WERI-Rb-1 (cell line): Measurements from ENCODE around the gene FERMT2.
A peak's percentile ranks its signal among the peaks of the same experiment; 100 is the strongest.

Source experiments
- DNase-seq: peaks from one replicate; pipeline ENCODE4 v3.0.0-alpha.2; 2020
- H3K27ac ChIP-seq: fragments of 250-450 bp; sonication (Bioruptor Pico); 2 replicates; pipeline ENCODE4 v1.5.1; 2020; ENCODE audit warnings: mild to moderate bottlenecking, moderate library complexity
- H3K27me3 ChIP-seq: fragments of 250-450 bp; sonication (Bioruptor Pico); 2 replicates; pipeline ENCODE4 v1.5.1; 2021; ENCODE audit warnings: mild to moderate bottlenecking, low read depth, moderate library complexity; ENCODE audit not compliant: insufficient read depth, severe bottlenecking
- H3K36me3 ChIP-seq: fragments of 250-450 bp; sonication (Bioruptor Pico); 2 replicates; pipeline ENCODE4 v1.5.1; 2020; ENCODE audit warnings: mild to moderate bottlenecking, moderate library complexity
- H3K4me3 ChIP-seq: 2 replicates; pipeline ENCODE4 v1.5.1; 2011; ENCODE audit warnings: low read depth, mild to moderate bottlenecking, control low read depth, low read length
- H3K9me3 ChIP-seq: fragments of 250-450 bp; sonication (Bioruptor Pico); 2 replicates; pipeline ENCODE4 v1.5.1; 2021; ENCODE audit warnings: mild to moderate bottlenecking, moderate library complexity; ENCODE audit not compliant: severe bottlenecking
- CTCF ChIP-seq: IDR thresholded peaks from 2 replicates; pipeline ENCODE4 v1.5.1; 2011; ENCODE audit warnings: low read depth, mild to moderate bottlenecking, control low read depth, inconsistent platforms, low read length

Gene FERMT2, protein sequence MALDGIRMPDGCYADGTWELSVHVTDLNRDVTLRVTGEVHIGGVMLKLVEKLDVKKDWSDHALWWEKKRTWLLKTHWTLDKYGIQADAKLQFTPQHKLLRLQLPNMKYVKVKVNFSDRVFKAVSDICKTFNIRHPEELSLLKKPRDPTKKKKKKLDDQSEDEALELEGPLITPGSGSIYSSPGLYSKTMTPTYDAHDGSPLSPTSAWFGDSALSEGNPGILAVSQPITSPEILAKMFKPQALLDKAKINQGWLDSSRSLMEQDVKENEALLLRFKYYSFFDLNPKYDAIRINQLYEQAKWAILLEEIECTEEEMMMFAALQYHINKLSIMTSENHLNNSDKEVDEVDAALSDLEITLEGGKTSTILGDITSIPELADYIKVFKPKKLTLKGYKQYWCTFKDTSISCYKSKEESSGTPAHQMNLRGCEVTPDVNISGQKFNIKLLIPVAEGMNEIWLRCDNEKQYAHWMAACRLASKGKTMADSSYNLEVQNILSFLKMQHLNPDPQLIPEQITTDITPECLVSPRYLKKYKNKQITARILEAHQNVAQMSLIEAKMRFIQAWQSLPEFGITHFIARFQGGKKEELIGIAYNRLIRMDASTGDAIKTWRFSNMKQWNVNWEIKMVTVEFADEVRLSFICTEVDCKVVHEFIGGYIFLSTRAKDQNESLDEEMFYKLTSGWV

DNA sequence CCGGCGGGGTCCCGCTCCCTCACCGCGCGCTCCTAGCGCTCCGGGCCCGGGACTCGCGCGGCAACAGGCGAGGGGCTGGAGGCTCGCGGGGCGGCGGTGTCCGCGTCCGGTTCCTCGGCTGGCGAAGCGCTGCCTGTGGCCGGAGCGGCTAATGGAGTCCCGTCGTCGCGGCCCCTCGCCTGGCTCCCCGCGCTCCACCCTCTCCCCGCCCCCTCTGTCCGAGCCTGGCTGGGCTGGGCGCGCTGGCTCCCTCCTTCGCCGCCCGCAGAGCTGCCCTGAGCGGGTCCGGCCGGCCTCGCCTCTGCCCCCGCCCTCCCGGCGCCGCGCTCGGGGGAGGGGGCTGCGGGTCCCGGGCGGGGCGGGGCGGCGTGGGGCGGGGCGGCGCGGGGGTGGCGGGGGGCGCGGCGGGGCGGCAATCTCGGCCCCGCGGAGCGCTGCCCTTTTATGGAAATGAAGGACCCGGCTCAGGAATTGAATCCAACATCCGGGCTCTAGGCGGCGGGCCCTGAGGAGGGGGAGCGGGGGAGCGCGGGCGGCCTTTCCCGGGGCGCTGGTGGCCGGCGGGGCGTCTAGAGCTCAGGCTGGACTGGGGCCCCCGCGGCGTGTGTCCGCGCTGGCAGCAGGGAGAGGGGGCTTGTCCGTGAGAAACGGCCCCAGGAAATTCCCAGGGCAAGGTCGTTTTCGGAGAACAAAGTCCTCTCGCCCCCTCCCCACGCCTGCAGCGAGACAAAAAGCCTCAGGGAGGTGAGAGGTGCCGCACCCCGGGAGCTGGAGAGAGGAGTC, at the start of gene FERMT2:
FERMT2 (minus strand) TSS at position 153 of the 783 bp plus-strand sequence. CDS start 482 bp downstream, outside the sequence.
- no peaks in the 10 kb centered on the region for H3K27me3 ChIP-seq
- no peaks in the 10 kb centered on the region for H3K9me3 ChIP-seq
- DNase-seq: peak; percentile 90
- peaks cover 6% of the 10 kb centered on the region; the same call in 1 of the 2 replicates for H3K36me3 ChIP-seq
- peak within 1 kb of the TSS; percentile 97 for H3K4me3 ChIP-seq
- 0 out of 2 replicates have a peak, but pooled peaks have one; percentile 0 for TF ChIP-seq CTCF
- H3K27ac ChIP-seq: peak within 1 kb of the TSS; percentile 97

GRCh38 chr14:52998376-52999015, 47.6 kb upstream of the FERMT2 start:
- no peaks in the 10 kb centered on the region for H3K36me3 ChIP-seq
- no peak for TF ChIP-seq CTCF

GRCh38 chr14:52996493-52996892, 45.6 kb upstream of the FERMT2 start:
- Histone ChIP-seq H3K27ac (no peak overlapping the region), H3K9me3 (no peaks in the 10 kb centered on the region), H3K27me3 (no peaks in the 10 kb centered on the region), H3K4me3 (no peak overlapping the region), H3K36me3 (no peaks in the 10 kb centered on the region)
- no peak for DNase-seq
- TF ChIP-seq CTCF: no peak

More at GRCh38 chr14:52998376-52999015, 47.6 kb upstream of the FERMT2 start:
- no peak overlapping the region for H3K27ac ChIP-seq
- H3K9me3 ChIP-seq: no peaks in the 10 kb centered on the region
- H3K27me3 ChIP-seq: no peaks in the 10 kb centered on the region
- no peak for DNase-seq
- H3K4me3 ChIP-seq: no peak overlapping the region

- no peak for DNase-seq
- Histone ChIP-seq H3K36me3 (no peaks in the 10 kb centered on the region), H3K4me3 (no peak overlapping the region), H3K27ac (no peak overlapping the region), H3K27me3 (no peaks in the 10 kb centered on the region), H3K9me3 (no peaks in the 10 kb centered on the region)
- no peak for TF ChIP-seq CTCF
Measured at GRCh38 chr14:52995998-52996397, 45.1 kb upstream of the FERMT2 start.

DNA sequence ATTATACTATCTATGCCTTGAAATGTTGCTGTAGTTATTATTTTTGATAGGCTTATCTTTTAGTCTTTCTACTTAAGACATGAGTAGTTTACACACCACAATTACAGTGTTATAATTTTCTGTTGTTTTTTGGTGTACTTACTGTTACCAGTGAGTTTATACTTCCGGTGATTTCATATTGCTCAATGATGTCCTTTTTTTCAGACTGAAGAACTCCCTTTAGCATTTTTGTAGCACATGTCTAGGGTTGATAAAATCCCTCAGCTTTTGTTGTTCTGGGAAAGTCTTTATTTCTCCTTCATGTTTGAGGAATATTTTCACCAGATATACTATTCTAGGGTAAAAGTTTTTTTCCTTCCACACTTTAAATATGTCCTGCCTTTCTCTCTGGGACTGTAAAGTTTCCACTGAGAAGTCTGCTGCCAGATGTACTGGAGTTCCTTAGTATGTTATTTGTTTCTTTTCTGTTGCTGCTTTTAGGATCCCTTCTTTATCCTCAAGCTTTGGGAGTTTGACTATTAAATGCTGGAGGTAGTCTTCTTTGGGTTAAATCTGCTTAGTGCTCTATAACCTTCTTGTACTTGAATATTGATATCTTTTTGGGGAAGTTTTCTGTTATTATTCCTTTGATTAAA, 41.5 kb upstream of the FERMT2 start:
- Histone ChIP-seq H3K9me3 (no peaks in the 10 kb centered on the region), H3K36me3 (no peaks in the 10 kb centered on the region), H3K27me3 (no peaks in the 10 kb centered on the region), H3K27ac (no peak overlapping the region), H3K4me3 (no peak overlapping the region)
- DNase-seq: no peak
- no peak for TF ChIP-seq CTCF
